H1 (cell line): ENCODE measurements around the gene CDK15. TPM values are rescaled to one million over a fixed set of nuclear protein-coding genes. Genes with fewer than 3 reads are reported as not detected.

Experiments used
- CHD7 ChIP-seq: fragments of 300-600 bp; sonication (generic); IDR thresholded peaks from 2 replicates; pipeline ENCODE4 v1.7.1; 2012; ENCODE audit warnings: low read length, moderate library complexity, mild to moderate bottlenecking, inconsistent platforms; ENCODE audit not compliant: insufficient replicate concordance
- polyA plus RNA-seq, 7 experiments: library from polyadenylated mRNA; depleted of rRNA in 3 of 7; stranded (reverse) in 5 of 7; unstranded in 2 of 7; fragments of >200 nt in 5 of 7; fragments of 200-250 nt in 2 of 7; gene quantifications; 1 replicate in 5 of 7; 2 replicates in 1 of 7; 4 replicates in 1 of 7; pipeline versions ENCODE4 v1.2.1 to v1.2.3, GENCODE V29; 2011 to 2013; ENCODE audit warnings: missing spikeins in 2 of 7, mixed read lengths in 2 of 7
- total RNA-seq: library from RNA; stranded (reverse); fragmentation: NEBNext Ultra II Directional; extraction: Animal tissue kit (Norgen Biotek cat#: 25700); gene quantifications from 2 replicates; pipeline ENCODE4 v1.2.1, GENCODE V29; 2021

CDK15 gene
- total and polyA plus RNA-seq, 2 of the 8 experiments (the other 6 are each of a cell fraction or from before 2014, with no cell fraction given) = 0.03 TPM; not detected in 1

DNA sequence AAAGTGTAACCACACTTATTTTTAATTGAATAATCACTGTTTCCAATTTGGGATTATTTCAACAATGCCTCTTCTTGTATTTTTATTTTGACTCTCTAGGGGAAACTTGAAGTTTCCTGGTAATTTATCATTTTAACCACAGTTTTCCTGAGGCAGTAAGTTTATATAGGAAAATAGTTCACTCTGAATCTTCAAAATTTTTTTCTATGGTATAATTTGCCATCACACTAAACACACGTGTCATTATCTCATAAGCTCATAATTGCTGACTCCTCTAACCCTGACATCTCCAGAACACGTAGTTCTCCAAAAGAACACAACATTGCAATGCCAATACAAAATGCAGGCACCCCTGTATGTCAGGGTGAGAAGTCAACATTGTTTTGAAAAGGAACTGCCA is 125.1 kb downstream of the CDK15 start (continued):
- no peak for TF ChIP-seq CHD7
- TF ChIP-seq, all 59 proteins: peak for 0
